Smooth muscle cell (in vitro differentiated cells): ENCODE data around the gene ZNF43. TPM values are rescaled to one million over a fixed set of nuclear protein-coding genes. Genes with fewer than 3 reads are reported as not detected.
"Not testable (repeated sequence)": the region's sequence is repeated elsewhere in the genome, so short reads cannot be mapped to it uniquely, and the experiment has no call there.

ENCODE experiments used
- DNase-seq: peaks from one replicate; lab custom pipeline; 2025; ENCODE audit not compliant: unreplicated experiment; lab: John Stamatoyannopoulos, UW
- H2AFZ ChIP-seq: fragments of 200-600 bp; sonication (generic); 2 replicates; pipeline ENCODE4 v1.6.0; 2016; ENCODE audit warnings: antibody characterized with exemption, low read depth, mild to moderate bottlenecking
- H3F3A ChIP-seq: fragments of 200-600 bp; sonication (generic); 2 replicates; pipeline ENCODE4 v1.6.0; 2017; ENCODE audit warnings: antibody characterized with exemption, low read depth
- H3K27ac ChIP-seq: fragments of 200-600 bp; sonication (generic); 2 replicates; pipeline ENCODE4 v1.5.1; 2016; ENCODE audit warnings: low read depth, mild to moderate bottlenecking
- H3K27me3 ChIP-seq: fragments of 200-600 bp; sonication (generic); 2 replicates; pipeline ENCODE4 v1.6.1; 2016; ENCODE audit warnings: low read depth, mild to moderate bottlenecking
- H3K36me3 ChIP-seq: fragments of 200-600 bp; sonication (generic); 2 replicates; pipeline ENCODE4 v1.5.1; 2016; ENCODE audit warnings: low read depth
- H3K4me1 ChIP-seq: fragments of 200-600 bp; sonication (generic); 2 replicates; pipeline ENCODE4 v1.5.1; 2016; ENCODE audit warnings: low read depth
- H3K4me2 ChIP-seq: fragments of 200-600 bp; sonication (generic); 2 replicates; pipeline ENCODE4 v1.6.0; 2016; ENCODE audit warnings: mild to moderate bottlenecking
- H3K4me3 ChIP-seq: fragments of 200-600 bp; sonication (generic); 2 replicates; pipeline ENCODE4 v1.5.1; 2016; ENCODE audit warnings: mild to moderate bottlenecking
- H3K79me2 ChIP-seq: fragments of 200-600 bp; sonication (generic); 2 replicates; pipeline ENCODE4 v1.6.0; 2016; ENCODE audit warnings: low read depth, mild to moderate bottlenecking
- H3K9ac ChIP-seq: fragments of 200-600 bp; sonication (generic); 2 replicates; pipeline ENCODE4 v1.6.0; 2016; ENCODE audit warnings: low read depth
- H3K9me3 ChIP-seq: fragments of 200-600 bp; sonication (generic); replicated peaks from 2 replicates; pipeline ENCODE4 v1.5.1; 2016; ENCODE audit warnings: low read depth
- H4K20me1 ChIP-seq: fragments of 200-600 bp; sonication (generic); 2 replicates; pipeline ENCODE4 v1.6.0; 2016; ENCODE audit warnings: low read depth
- CTCF ChIP-seq: fragments of 200-600 bp; sonication (generic); IDR thresholded peaks from 2 replicates; pipeline ENCODE4 v1.5.1; 2017; ENCODE audit warnings: borderline replicate concordance, mild to moderate bottlenecking, antibody characterized with exemption; ENCODE audit not compliant: insufficient read depth, poor library complexity, severe bottlenecking
- WGBS: methylation state at CpG from one replicate; pipeline ENCODE4 v1.1.7; 2016; ENCODE audit warnings: low lambda C conversion rate; 5-methylcytosine and 5-hydroxymethylcytosine counted together
- polyA plus RNA-seq: library from polyadenylated mRNA; unstranded; fragments of >200 nt; fragmentation: Nextera tagmentation; extraction: Ambion mirVana; gene quantifications from 2 replicates; pipeline ENCODE4 v1.2.1, GENCODE V29; 2016
- total RNA-seq: library from RNA; depleted of rRNA; stranded (reverse); fragments of >200 nt; gene quantifications from 2 replicates; pipeline ENCODE4 v1.2.3, GENCODE V29; 2014

Gene ZNF43
- total and polyA plus RNA-seq, 2 experiments from 2014 or later: 5.1 to 19.5 TPM

DNA sequence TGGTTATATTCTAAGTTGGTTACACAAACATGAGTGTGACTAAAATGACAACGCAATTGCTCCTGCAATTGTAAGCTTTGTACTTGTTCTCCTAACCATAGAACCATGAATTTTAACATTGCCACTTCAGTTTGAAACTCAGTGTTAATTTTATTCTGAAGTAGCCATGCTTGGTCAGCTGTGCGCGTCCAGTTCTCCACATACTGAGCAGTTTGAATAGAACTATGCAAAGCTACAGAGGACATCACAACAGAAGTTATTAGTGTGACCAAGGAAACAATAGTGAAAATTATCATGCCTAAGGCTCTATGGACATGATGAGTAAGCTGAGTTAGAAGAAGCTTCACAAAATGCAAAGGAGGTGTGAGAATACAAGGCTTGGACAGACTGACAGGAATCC is 49.0 kb downstream of the ZNF43 start:
- H3K4me2 ChIP-seq: no peak overlapping the region
- no peak overlapping the region for H2AFZ ChIP-seq
- peaks cover 2% of the 10 kb centered on the region for H3K9me3 ChIP-seq
- no peaks in the 10 kb centered on the region for H3K79me2 ChIP-seq
- no peaks in the 10 kb centered on the region for H3K36me3 ChIP-seq
- no peak overlapping the region for H3K27ac ChIP-seq
- TF ChIP-seq CTCF: no peak
- no peaks in the 10 kb centered on the region for H3K4me1 ChIP-seq
- no peaks in the 10 kb centered on the region for H3K27me3 ChIP-seq
- no peaks in the 10 kb centered on the region for H3F3A ChIP-seq
- no peaks in the 10 kb centered on the region for H4K20me1 ChIP-seq
- H3K4me3 ChIP-seq: no peak overlapping the region
- no peak for DNase-seq
- WGBS: 79% methylated on average over 3 of the region's 3 CpGs
- H3K9ac ChIP-seq: no peak overlapping the region

GRCh38 chr19:21775792-21776191 is 60.2 kb downstream of the ZNF43 start:
- H3K4me1 ChIP-seq, H3K4me3 ChIP-seq: not testable (repeated sequence)

DNA sequence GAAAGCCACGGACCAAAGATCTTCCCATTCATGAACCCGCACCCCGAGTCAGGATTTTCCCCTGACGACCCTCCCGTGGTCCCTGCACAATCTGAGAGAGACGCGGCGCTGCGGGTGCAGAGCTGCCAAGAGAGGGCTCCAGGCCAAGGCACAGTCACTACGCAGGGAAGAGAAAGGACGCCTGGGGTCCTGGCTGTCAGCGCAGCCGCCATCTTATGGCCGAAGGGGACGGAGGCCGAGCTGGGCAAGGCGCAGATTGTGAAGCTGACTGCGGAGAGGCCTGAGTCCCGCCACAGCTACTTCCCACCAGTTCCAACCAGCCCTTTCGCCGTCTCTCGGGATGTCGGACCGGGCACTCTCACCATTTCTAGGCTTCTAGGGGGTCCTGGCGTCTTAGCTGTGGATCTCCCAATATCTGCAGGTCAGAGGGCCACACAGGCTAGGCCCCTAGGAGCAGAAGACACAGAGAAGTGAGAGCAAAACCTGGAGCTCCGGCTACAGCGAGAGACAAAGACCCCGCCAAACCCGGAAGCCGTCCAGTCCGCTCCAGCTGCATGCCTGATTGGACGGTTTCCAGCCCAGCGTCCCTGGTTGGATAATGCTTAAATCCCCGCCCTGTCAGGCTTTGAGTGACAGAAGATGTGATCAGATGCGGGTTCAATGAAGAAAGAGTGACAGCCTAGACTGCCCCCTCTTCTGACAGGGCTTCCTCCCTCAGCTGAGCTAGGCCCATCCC is 68.7 kb downstream of the ZNF43 start, which contains the start of gene ZNF100:
TSS of gene ZNF100 (minus strand) at position 515 of the 736 bp plus-strand sequence. CDS start at position 365, 150 bp downstream.
- no peaks in the 10 kb centered on the region for H3F3A ChIP-seq
- TF ChIP-seq CTCF: no peak

More at GRCh38 chr19:21775792-21776191, 60.2 kb downstream of the ZNF43 start:
- not testable (repeated sequence) for H3K9me3 ChIP-seq, H4K20me1 ChIP-seq, H3F3A ChIP-seq, H3K79me2 ChIP-seq, H3K36me3 ChIP-seq, H3K4me2 ChIP-seq, H2AFZ ChIP-seq, DNase-seq, H3K9ac ChIP-seq, H3K27ac ChIP-seq, H3K27me3 ChIP-seq
- 90% methylated on average over 12 of the region's 30 CpGs for WGBS

GRCh38 chr19:21766705-21767064 is 69.3 kb downstream of the ZNF43 start:
- H3K36me3 ChIP-seq, H3K27me3 ChIP-seq, DNase-seq, H3F3A ChIP-seq, H4K20me1 ChIP-seq, H3K4me1 ChIP-seq, H3K9me3 ChIP-seq: not testable (repeated sequence)
- peak overlapping the region; percentile 94 for H3K4me2 ChIP-seq
- H3K27ac ChIP-seq: peak overlapping the region; percentile 82
- peak overlapping the region; percentile 100 for H2AFZ ChIP-seq
- H3K9ac ChIP-seq: peak overlapping the region; percentile 91
- peak overlapping the region; percentile 100 for H3K4me3 ChIP-seq
- H3K79me2 ChIP-seq: peaks cover 14% of the 10 kb centered on the region
- 2% methylated on average over 19 of the region's 19 CpGs for WGBS

More for the DNA sequence above, 68.7 kb downstream of the ZNF43 start, which contains the start of gene ZNF100:
- Histone ChIP-seq H2AFZ (peak within 1 kb of the TSS; percentile 100), H3K79me2 (peaks cover 14% of the 10 kb centered on the region), H3K4me2 (peak within 1 kb of the TSS; percentile 94), H3K27ac (peak within 1 kb of the TSS; percentile 82), H3K4me1 (peaks cover 9% of the 10 kb centered on the region), H3K4me3 (peak within 1 kb of the TSS; percentile 100), H3K9me3 (no peaks in the 10 kb centered on the region), H4K20me1 (no peaks in the 10 kb centered on the region), H3K27me3 (no peaks in the 10 kb centered on the region), H3K9ac (peak within 1 kb of the TSS; percentile 91), H3K36me3 (peaks cover 4% of the 10 kb centered on the region)
- DNase-seq: peak; percentile 56
- under 1% methylated on average over 35 of the region's 35 CpGs for WGBS
